Mammary epithelial cell (primary cell): ENCODE measurements around the gene GATA2.

Source experiments
- EZH2 ChIP-seq: IDR thresholded peaks from 2 replicates; pipeline ENCODE4 v1.6.1; 2012; ENCODE audit warnings: low read length, inconsistent platforms, borderline replicate concordance
- TF ChIP-seq, protein P1 (sequence below), 2 donors: IDR thresholded peaks in 1 of 2; conservative IDR thresholded peaks in 1 of 2; 2 replicates each; pipeline ENCODE4 v1.5.1; 2011 to 2012; ENCODE audit warnings: inconsistent platforms in 2 of 2, low read length in 2 of 2, mild to moderate bottlenecking in 2 of 2, control low read depth in 1 of 2, low read depth in 1 of 2; ENCODE audit not compliant: insufficient read depth in 1 of 2; ENCODE audit errors: extremely low read depth in 1 of 2

DNA sequence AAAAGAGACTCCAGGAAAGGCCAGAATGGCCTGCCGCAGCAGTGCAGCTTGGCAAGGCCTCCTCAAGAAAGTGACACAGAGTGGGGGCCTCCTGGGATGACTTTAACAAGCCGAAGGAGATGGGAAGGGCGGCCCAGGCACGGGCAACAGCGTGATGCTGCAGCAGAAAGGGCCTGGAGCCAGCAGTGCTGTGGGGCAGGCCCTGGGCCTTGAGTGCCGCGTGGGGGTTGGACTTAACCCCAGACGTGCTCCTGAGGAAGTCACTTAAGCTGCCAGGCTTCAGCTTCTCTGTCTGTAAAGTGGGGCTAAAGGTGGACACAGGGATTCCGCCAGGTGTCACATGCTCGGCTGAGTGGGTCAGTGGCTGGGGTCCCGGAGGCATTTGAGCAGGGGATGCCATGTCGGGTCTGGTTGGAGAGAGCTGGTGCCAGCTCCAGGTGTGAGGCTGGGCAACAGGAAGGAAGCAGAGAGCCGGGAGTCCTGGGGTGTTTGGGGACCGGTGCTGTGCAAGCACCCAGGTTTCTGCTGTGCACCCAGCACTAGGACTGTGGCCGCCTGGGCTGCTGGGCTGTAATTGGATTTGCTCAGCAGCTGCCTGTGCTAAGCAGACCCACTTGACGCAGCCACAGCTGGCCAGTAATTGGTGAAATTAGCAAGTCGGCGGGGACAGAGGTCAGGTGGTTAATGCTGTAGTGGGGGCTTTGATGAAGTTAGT is 34.1 kb downstream of the GATA2 start:
- TF ChIP-seq EZH2: no peak
- TF ChIP-seq, protein P1, sequence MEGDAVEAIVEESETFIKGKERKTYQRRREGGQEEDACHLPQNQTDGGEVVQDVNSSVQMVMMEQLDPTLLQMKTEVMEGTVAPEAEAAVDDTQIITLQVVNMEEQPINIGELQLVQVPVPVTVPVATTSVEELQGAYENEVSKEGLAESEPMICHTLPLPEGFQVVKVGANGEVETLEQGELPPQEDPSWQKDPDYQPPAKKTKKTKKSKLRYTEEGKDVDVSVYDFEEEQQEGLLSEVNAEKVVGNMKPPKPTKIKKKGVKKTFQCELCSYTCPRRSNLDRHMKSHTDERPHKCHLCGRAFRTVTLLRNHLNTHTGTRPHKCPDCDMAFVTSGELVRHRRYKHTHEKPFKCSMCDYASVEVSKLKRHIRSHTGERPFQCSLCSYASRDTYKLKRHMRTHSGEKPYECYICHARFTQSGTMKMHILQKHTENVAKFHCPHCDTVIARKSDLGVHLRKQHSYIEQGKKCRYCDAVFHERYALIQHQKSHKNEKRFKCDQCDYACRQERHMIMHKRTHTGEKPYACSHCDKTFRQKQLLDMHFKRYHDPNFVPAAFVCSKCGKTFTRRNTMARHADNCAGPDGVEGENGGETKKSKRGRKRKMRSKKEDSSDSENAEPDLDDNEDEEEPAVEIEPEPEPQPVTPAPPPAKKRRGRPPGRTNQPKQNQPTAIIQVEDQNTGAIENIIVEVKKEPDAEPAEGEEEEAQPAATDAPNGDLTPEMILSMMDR (conservative IDR thresholded peaks at IDR 0.05 in 1 of 2, IDR thresholded peaks at IDR 0.05 in 1 of 2; ENCODE audit: extremely low read depth in 1 of 2, insufficient read depth in 1 of 2, low read depth in 1 of 2, low read length in 2 of 2): no peak
